Stimulated activated CD4-positive, alpha-beta T cell treated with anti-CD3 and anti-CD28 coated beads, Interleukin-4, amount 100 ng/mL, for 24 hours (primary cell): ENCODE data around the gene ACTN1.

ENCODE experiments used
- DNase-seq: peaks from one replicate; pipeline ENCODE4 v3.0.0-alpha.2; 2020

ACTN1 gene

DNA sequence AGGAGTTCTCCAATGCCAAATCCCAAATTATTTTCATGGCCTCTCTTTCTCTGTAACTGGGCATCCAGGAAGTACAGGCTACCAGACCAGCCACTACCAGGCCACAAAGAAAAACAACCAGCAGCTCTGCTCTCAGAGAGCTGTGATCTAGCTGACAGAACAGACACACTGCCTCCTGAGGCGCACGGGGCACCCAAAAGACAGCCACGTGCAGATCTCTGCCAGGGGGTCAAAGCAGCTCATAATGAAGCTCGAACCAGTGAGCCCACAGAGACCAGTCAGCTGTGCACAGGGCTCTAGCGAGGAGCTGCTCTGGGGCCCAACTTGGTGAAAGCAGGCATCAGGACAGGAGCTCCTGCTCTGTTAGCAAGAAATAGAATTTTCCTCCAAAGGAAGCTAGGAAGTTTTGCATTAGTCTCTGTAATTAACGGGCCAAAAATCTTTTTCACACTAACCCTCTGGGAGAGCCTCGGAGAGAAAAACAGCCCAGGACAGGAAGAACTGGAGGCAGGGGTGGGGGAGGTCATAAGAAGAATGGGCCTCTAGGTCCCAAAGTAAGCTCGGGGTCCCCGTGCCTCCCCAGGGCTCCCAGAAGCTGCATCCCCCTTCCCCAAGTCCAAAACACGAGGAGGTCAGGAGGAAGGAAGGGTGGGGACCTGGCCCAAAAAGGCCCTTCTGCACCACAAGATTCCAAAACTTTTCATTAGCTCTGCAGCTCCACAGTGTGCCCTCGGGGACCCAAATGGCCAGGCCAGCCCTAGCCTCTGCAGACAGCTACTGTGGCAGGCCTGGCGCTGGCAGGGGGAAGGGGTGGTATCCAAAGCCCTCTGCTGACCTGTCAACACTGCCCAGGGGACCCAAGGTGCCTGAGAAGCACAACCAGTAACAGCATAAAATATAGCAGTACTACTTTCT is 30.2 kb downstream of the ACTN1 start:
- no peak for DNase-seq

DNA sequence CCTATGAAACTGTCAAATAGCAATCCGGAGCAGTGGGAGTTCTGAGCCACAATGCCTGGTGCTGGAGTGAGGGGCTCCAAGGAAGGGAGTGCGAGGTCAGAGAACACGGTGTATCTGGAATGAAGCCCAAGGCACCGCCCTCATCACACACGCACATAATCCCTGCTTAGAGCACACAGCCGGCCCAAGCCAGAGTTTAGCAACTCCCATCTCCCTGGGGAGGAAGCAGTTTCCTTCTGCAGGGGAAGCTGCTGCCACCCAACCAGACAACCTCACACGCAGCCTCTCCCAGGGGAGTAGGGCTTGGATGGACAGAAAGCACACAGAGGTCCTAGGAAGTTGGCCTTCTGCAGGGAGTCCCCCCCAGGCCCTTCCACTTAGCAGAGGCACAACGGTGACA is 31.3 kb downstream of the ACTN1 start:
- DNase-seq: no peak

DNA sequence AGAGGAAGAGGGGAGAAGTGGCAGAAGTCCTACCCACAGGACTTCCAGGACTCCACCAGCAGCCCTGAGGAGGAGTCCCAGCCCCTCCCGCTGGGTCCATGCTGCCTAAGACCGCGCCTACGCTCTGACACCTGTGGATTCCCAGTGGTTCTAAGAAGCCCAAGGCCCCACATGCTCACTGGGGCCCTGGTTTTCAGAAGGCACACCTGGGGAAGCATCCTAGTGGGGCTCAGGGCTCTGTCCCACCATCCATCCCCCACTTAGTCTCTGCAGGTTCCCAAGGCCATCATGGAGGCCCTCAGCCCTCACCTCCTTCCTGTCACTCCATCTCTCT is 32.6 kb downstream of the ACTN1 start:
- DNase-seq: no peak

DNA sequence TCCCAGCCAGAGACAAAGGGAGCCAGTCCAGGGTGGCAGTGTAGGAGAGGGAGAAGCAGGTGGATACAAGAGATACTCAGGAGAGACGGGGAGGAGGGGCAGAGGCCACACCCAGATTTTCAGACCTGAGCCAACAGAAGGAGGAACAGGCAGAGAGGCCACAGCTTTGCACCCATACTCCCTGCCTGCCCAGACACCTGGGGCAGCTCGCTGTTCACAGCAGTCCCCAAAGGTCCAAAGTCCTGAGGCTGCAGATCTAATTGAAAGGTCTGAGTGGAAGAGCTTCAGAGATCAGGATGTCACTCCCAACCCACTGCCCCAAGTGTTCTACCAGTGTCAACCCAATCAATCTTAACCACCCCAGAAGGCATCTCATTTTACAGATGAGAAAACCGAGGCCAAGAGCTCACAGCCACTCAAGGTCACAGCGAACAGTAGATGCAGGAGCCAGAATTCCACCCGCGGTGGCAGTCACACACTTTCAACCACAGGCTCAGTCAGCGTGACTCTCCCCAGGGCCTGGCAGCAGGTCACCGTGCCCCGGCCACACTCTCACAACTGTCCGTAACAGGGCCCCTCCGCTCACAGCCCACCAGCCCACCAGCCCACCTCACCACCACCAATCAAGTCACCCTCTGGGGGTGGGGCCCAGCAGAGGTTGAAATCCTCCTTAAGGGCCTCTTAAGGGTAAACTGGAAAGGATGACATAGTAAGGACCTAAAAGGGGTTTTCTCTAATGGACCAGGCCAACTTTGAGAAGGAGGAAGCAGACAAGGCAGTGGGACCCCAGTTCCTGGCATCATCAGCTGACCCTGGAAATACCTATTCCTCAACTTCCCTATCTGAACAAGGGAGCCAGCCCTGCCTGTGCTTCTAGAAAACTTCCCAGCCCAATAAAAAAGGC is 33.3 kb downstream of the ACTN1 start:
- no peak for DNase-seq

DNA sequence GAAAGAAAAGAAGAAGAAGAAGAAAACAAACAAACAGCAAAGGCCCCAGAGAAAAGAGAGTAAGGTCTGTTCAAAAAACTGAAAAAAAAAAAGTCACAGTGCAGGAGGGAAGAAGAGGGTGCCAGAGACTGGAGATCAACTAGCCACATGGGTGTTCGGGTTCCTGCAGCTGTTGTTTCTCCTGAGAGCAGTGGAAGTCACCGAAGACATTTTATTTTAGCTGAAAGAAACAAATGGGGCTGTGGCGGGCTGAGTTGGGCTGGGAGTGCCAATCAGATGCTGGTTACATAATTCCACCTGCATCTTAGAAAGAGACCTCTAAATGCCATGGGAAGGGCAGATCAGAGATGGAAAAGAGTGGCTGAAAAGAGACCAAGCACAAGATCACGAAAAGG is 33.9 kb downstream of the ACTN1 start:
- DNase-seq: no peak

GRCh38 chr14:68944162-68944561 is 34.9 kb downstream of the ACTN1 start:
- DNase-seq: no peak

DNA sequence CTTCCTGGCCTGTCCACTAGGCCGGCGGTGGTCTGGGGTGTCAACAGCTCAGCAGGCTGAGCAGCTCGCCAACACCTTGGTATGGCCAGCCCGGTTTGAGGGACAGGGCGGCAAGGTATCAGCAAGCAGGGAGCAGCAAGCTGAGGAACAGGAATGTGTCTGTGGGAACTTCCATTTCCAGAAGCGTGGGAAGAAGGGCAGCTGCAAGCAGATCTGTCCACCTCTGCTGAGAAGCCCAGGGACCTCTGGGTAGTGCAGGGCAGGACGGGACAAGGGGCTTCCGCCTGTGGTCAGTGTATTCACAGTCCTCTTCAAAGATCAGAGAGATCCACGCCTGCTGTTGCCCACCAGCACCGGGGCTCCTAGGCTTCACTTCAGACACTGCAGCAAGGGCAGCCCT is 36.0 kb downstream of the ACTN1 start:
- DNase-seq: no peak

DNA sequence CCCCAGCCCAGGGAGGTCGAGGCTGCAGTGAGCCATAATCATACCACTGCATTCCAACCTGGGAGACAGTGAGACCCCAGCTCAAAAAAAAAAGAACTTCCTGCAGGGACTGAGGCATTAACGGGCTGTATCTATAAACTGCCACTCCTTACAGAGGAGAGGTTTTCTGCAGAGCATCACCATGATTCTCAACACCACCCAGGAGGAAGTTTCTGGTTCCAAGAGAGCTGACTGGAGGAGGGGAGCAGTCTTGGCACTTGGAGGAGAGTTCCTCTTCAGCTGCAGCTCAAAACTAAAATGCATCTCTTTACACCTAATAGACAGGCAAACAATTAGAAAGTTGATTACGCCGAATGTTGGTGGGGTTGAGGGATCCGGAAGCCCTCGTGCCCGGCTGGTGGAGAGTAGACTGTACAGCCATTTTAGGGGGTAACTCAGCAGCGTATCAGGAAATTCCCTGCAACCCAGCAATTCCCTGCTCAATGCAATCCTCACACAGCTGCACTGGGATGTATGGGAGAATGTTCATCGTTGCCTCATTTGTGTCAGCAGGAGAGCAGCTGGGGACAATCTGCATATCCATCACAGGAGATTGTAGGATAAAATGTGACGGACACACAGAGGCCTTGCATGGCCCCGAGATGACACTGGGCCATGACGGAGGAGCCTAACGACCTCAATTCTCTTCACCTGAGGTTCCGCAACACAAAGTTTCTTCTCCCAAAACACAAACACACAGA is 36.6 kb downstream of the ACTN1 start:
- no peak for DNase-seq

DNA sequence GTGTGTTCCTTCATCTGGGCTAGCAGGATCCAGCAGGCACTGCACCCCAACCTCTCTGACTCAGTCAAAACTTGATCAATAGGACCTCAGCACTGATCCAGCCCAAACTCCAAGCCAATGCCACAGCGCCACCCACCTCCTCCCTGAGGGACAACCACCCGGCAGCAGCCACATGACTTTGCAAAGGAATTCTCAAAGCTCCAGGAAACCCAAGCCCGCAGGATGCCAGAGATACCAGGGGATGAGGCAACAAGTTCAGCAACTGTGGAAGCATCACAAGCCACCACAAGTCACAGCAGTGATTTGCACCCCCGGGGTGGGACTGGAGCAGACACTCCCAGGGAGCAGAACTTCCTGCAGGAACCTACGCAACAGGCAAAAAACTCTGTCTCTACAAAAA is 37.3 kb downstream of the ACTN1 start:
- no peak for DNase-seq

DNA sequence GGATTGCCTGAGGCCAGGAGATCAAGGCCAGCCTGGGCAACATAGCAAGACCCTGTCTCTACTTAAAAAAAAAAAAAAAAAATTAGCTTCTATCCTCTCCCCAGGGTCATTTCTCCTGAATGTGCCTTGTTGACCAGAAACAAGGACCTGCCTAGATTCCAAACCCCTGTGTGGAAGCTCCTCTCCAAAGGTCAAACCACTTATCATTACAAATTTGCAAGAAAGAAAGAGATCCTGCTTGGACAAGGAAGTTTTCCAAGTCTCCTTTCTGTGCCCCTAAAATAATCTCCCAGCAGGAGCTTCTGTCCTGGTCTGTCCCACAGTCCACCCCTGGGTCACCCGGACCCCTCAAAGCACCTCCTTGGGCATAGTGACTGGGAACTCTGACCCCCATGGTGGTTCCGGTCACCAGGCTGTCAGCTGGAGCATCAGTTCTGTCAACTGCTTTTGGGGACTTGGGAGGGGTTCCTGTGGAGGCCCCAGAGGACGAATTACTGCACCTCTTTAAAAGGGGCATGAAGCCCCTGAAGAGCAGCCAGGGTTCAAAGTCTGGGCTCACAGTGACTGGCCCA is 38.4 kb downstream of the ACTN1 start:
- no peak for DNase-seq

- DNase-seq: no peak
Observed at GRCh38 chr14:68939893-68940613, 39.0 kb downstream of the ACTN1 start.

- DNase-seq: no peak
Observed at GRCh38 chr14:68939181-68939892, 39.8 kb downstream of the ACTN1 start.

DNA sequence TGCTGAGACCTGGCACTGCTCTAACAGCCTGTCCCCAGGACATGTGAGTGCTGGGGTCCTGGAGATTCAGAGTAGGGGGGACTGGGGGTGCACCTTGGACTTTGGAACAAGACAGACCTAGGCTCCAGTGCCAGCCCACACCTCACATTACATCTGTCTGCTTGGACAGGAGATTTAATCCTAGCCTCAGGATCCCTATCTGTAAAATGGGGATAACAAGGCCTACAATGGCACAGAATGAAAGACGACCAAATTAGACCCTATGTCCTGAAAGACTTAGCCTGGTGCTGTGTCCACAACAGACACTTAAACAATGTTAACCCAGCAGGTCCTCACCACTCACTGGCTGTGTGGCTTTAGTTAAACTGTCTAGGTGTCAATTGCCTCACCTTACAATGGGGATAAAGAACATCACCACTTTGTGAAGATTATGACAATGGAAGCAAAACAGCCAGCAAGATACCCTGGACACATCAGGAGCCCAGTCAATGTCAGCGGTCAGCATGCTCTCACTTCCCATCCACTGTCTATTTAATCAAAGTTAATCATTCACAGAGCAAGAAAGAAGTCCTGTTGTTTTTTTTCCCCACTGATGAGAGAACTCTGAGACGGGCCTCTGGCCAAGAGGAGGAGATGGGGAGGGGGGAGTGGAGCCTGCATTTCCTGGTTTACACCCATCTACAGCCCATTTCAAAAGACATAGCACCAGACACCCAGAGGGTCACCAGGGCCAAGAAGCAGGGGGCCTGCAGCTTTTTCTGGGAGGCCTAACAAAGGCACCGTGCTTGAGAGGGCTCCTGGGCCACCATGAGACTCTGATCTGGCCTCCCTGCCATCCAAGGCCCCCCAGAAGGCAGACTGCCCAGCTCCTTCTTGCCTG is 40.6 kb downstream of the ACTN1 start:
- DNase-seq: no peak

DNA sequence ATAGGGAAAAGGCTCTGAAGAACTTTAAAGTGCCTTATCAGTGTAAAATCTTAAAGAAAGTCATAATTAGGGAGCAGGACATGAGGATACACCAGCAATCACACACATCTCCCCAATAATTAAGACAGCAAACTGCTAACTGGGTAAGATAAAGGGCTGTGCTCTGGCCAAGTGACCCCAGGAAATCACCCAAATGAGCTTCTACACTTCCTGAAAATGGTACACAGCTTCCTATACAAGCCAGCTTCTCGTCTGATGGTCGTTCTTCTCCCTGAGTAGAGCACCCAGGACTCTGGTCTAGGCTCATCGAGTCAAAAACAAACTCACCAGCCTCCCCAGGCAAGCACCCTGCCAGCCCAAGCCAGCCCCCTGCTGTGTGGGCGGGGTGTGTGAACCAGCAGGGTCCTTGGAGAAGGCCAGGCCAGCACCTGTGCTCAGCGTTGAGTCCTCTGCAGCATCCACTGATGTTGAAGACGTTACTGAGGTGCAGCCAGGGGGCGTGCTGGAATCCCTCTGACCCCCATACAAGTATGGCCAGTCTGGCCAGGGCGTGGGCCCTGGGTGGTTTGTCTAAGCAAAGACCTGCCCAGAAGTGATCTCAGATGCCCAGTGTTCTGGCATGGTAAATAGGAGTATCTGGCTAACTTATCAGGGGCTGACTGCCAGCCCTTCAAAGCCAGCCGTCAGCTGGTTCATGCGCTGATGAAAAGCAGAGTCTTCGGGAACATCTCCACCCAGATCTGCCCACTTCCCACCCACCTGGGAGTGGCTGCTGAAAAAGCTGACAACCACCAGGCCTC is 41.4 kb downstream of the ACTN1 start:
- DNase-seq: peak; percentile 17

DNA sequence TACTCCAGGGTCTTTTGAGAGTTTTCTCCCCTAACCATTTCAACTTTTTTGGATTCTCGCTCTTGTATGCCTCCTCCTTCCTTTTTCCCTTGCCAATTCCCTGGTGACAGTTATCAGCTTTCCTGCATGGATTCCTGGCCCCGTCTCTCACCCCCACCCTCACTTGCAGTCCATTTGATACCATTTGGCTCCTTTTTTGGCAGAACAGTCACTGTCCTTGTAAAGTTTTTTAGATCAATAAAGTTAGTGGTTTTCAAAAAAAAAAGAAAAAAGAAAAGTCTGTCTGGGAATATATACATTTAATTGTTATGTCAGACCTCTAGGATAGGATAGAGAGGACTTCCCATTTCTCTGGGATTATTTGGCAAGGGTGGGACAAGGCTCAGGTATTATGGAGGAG is 42.1 kb downstream of the ACTN1 start:
- no peak for DNase-seq

DNA sequence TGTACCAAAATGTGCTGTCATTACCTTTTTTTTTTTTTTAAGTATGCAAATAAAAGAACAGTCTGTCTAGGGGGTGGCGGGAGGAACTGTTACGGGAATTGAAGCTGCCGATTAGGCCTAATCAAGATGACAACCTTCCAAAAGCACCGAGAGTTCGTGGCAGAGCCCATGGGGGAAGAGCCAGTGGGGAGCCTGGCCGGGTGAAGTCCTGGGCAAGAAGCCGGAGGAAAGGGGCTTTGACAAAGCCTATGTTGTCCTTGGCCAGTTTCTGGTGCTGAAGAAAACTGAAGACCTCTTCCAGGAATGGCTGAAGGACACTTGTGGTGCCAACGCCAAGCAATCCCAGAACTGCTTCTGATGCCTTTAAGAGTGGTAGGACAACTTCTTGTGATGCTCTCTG is 42.6 kb downstream of the ACTN1 start:
- DNase-seq: no peak

GRCh38 chr14:68935761-68936214 is 43.3 kb downstream of the ACTN1 start:
- no peak for DNase-seq

- no peak for DNase-seq
Observed at GRCh38 chr14:68934066-68934465, 45.0 kb downstream of the ACTN1 start.

DNA sequence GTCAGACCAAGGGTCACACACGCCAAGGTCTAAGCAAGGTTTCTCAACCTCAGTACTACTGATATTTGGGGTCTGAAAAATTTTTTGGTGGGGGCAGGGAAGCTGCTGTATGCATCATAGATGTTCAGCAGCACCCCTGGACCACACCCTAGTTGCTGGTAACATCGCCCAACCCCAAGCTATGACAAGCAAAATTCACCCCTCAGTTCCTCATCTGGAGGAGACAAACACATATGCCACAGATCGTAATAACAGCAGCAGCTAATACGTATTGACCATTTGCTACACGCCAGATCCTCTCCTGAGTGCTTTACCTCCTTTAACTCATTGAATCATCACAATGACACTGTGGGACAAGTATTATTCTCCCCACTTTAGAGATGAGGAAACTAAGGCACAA is 46.4 kb downstream of the ACTN1 start:
- DNase-seq: no peak

- DNase-seq: no peak
Observed at GRCh38 chr14:68932231-68932630, 46.9 kb downstream of the ACTN1 start.
